ENCODE results near the gene NDUFAF8.

The NDUFAF8 gene

GRCh38 chr17:81286491-81287145 is 47.5 kb downstream of the NDUFAF8 start:
- no peak for TF ChIP-seq JUND (IDR thresholded peaks at IDR 0.05; ENCODE audit: low read depth)
- no peak for DNase-seq (ENCODE audit: low read depth in 1 of 2, low spot score in 1 of 2)
- in situ Hi-C loops (cut with HindIII; ENCODE audit: low pct_unique_long_range_greater_than_20kb, low sequenced_read_pairs), result no loop called here

GRCh38 chr17:81287152-81287551 is 48.0 kb downstream of the NDUFAF8 start:
- in situ Hi-C loops (cut with HindIII; ENCODE audit: low pct_unique_long_range_greater_than_20kb, low sequenced_read_pairs), result no loop called here
- no peak for TF ChIP-seq JUND (IDR thresholded peaks at IDR 0.05; ENCODE audit: low read depth)
- no peak for DNase-seq (ENCODE audit: low read depth in 1 of 2, low spot score in 1 of 2)

DNA sequence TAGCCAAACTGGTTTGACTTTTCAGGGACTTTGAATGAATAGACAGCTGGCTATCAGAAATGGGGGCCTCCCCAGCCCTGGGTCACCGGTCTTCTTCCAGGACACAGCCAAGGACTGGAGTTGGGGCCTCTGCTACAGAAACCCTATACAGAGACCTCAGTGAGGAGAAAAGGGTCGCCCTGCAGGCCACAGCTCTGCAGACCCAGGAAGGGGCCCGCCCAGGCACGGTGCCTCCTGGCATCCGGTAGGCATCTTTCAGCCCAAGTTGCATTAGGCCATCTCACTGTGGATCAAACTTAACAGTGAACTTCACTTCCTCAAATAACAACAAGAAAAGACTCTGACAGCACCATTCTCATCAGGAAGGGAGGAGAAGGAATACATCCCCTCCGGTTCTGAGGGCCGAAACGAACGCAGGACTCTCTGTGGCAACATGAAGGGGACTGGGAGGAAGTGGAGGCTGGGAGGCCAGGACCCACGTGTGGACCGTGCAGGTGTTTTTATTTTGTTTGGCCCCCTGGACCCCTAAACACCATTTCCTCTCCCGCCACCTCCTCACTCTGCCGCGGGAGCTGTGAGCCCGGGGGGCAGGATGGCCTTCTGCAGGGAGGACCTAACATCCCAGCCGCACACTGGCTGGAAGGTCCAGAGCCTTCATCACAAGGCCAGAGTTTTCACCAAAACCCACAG is 48.8 kb downstream of the NDUFAF8 start:
- TF ChIP-seq JUND (IDR thresholded peaks at IDR 0.05; ENCODE audit: low read depth), result no peak
- in situ Hi-C loops (cut with HindIII; ENCODE audit: low pct_unique_long_range_greater_than_20kb, low sequenced_read_pairs), result no loop called here
- DNase-seq (ENCODE audit: low read depth in 1 of 2, low spot score in 1 of 2), result no peak

DNA sequence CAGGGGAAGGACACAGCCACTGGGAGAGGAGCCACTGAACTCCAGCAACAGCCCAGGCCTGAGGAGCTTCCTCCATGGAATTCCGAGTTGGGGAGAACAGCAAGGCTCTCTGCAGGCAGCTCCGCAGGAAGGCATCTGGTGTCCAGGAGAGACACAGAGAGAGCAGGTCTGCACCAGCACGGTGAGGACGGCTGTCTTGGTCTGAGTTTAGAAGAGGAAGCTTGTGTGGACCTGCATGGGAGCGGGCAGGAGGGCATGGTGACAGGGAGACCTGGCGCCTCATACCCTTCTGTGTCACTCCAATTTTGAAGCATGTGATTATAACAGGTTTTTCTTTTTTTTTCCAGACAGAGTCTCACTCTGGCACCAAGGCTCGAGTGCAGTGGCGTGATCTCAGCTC is 49.6 kb downstream of the NDUFAF8 start:
- in situ Hi-C loops (cut with HindIII; ENCODE audit: low pct_unique_long_range_greater_than_20kb, low sequenced_read_pairs), result no loop called here
- DNase-seq (ENCODE audit: low read depth in 1 of 2, low spot score in 1 of 2), result no peak
- no peak for TF ChIP-seq JUND (IDR thresholded peaks at IDR 0.05; ENCODE audit: low read depth)

DNA sequence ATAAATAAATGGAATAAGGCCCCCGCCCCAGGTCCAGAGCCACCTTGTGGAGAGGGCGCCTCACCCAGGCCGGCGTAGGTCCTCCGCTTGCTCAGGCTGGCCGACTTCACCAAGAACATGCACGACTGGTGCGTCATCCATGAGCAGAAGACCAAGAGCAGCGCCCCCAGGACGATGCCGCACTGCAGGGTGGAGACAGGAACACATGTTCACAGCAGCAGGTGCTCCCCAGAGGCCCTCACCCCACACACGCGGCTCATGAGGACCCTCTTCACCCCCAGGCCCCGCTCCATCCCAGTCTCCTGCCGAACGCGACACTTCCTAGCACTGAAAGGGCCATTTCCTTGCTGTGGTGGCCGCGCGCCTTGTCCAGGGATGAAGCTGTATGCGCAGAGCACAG is 50.5 kb downstream of the NDUFAF8 start:
- in situ Hi-C loops (cut with HindIII; ENCODE audit: low pct_unique_long_range_greater_than_20kb, low sequenced_read_pairs), result no loop called here
- no peak for DNase-seq (ENCODE audit: low read depth in 1 of 2, low spot score in 1 of 2)
- TF ChIP-seq JUND (IDR thresholded peaks at IDR 0.05; ENCODE audit: low read depth), result no peak

DNA sequence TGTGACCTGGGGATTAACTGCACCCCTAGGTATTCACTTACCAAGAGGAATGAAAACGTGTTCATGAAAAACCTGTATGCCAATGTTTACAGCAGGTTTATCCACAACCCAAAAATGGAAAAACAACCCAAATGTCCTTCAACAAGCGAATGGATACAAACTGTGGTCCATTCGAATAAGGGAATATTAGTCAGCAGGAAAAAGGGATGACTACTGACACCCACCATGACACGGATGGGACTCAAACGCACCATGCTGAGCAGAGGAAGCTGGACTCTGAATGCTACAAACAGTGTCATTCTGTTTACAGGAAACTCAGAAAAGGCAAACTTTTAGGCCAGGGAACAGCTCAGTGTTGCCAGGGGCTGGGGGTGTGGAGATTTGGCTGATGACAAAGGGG is 51.1 kb downstream of the NDUFAF8 start:
- in situ Hi-C loops (cut with HindIII; ENCODE audit: low pct_unique_long_range_greater_than_20kb, low sequenced_read_pairs), result no loop called here
- no peak for TF ChIP-seq JUND (IDR thresholded peaks at IDR 0.05; ENCODE audit: low read depth)

More for the DNA sequence above, 51.1 kb downstream of the NDUFAF8 start:
- no peak for DNase-seq (ENCODE audit: low read depth in 1 of 2, low spot score in 1 of 2)
